GM19238 (cell line): ENCODE results near the gene ST7.

ENCODE experiments used
- DNase-seq: peaks from one replicate; pipeline ENCODE4 v3.0.0; 2011; ENCODE audit warnings: low spot score; ENCODE audit not compliant: insufficient read length

ST7 gene

DNA sequence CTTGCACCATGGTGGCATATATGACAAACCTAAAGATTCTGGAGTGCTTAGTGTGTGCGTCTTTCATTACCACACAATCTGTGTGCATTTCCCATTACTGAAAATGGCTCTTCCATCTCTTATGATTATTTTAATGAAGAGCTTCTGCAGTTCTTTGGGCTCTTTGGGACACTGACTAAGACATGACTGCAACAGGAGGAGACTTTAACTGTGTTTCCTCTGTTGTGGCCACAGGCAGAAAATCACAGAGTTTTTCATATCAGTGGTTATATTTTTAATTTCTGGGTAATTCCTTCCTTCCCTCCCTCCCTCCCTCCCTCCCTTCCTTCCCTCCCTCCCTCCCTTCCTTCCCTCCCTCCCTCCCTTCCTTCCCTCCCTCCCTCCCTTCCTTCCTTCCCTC is 311.4 kb downstream of the ST7 start:
- no peak for DNase-seq

DNA sequence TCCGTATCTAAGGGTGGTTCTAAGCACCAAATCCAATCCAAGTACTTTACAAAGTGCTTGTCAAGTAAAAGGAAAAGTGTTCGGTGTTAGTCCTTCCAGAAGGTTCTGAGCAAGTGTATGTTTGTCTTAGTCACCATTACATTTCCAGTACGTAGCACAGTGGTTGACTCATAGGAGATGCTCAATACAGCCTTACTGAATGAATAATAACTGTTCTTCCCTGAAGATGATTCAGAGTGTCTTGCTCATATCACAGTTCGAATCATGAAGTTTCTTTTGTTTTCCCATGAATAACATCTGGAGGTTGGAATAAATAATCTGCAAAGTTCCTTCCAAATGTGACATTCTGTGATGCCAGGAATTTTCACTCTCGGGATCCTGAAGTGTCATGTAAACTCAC is 316.1 kb downstream of the ST7 start:
- DNase-seq, result no peak

DNA sequence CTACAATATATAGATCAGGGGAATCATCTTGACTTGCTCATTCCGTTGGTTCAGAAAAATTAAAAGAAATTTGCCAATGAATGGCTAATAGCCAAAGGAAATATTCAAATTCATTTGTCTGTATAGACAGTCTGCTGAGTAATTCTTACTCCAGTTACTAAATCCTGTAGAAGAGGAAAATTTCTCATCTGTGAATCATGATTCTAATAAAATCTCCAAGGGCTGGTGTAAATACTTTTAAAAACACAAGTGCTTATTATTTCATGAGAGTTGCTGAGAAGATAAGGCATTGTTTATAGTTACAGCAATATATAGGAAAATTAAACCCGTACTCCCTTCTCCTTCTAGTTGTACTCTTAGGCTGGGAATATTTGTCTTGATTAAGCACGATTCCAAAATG is 316.6 kb downstream of the ST7 start:
- no peak for DNase-seq

DNA sequence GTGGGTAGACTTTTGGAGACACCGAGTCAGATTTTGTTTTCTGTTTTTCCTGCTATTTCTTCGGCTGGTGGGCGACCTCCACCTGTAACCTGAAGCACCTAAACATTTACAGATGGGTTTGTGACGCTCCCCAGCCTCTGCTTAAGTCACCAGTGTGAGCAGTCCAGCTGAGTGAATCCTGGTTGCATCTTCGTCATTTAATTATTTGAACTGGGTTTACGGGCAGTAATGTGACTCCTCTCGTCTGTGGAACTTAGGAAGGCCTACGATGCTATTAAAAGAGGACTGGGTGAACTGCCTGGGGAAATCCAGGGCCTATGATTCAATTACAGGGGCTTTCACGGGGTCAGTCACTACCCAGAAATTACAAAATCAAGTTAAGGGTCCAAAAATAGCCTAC is 317.1 kb downstream of the ST7 start:
- DNase-seq, result no peak

DNA sequence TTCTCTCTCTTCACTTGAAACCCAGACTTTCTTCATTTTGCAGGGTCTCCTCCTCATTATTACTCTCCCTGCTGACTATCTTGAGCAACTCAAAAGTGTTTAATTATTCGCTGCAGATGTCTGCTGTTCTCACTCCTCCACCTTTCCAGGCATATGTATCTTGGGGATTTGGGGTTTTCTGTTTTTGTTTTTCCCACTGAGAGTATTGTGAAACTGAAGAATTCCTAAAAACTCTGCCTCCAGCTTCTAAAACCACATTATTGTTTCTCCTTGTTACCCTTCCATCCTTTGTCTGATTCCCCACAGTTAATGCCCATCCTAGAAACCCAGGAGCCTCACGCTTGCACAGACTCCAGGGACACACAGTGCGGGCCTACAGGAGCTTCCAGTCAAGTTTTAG is 318.3 kb downstream of the ST7 start:
- no peak for DNase-seq

DNA sequence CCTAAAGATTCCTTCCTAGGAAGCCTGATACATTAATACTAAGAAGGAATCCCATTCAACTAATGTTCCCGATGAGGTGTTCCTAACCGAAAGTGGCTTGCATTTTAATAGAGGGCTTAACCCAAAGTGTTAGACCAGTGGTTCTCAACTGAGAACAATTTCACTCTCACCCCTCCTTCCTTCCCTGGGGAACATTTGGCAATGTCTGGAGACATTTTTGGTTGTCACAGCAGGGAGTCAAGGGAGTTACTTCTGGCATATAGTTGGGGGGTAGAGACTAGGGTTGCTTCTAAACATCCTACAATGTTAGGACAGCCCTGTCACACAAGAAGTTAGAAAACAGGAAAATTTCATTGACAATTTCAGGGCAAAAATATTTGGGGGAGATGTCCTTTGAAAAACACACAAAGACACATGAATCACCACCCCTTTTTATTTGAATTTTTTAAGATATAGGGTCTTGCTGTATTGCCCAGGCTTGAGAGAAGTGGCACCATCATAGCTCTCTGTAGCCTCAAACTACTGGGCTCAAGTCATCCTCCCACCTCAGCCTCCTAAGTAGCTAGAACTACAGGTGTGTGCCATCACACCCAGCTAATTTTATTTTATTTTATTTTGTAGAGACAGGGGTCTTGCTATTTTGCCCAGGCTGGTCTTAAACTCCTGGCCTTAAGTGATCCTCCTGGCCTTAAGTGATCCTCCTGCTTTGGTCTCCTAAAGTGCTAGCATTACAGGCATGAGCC is 318.9 kb downstream of the ST7 start:
- no peak for DNase-seq

DNA sequence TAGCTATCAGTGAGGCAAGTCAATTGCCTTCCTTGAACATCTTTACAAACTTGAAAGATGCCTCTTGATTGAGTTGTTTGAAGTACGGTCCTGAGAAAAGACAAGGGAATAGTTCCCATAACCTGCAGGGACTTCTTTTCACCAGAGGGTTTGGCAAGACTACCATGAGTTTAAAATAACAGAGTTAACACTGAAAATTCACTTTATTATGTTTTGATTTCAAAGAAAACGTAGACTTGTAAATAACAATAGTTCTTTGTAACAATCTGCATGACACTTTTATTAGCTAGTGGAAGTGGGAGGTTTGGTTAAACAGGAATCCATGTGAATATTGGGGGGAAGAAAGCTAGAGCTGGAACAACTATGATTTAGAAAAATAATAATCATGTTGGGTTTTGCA is 320.0 kb downstream of the ST7 start:
- DNase-seq, result no peak

DNA sequence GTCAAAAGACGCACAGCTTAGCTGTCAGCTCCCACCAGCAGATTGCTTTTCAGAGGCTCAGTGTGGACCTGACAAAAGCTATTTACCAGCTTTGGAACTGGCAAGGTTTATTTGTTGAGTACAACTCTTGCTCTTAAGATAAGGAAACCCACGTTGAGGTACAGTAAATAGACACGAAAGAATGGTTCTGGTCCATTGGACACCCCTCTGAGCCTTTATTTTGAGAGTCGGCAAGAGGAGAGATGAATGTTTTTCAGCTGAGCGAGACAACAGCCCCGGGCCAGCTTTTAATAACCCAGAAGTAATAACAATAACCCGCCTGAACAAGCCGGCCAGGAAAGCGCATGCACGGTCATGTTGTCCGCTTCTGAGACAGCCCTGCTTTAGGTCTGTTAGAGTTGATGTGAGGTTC is 320.5 kb downstream of the ST7 start:
- DNase-seq, result no peak

DNA sequence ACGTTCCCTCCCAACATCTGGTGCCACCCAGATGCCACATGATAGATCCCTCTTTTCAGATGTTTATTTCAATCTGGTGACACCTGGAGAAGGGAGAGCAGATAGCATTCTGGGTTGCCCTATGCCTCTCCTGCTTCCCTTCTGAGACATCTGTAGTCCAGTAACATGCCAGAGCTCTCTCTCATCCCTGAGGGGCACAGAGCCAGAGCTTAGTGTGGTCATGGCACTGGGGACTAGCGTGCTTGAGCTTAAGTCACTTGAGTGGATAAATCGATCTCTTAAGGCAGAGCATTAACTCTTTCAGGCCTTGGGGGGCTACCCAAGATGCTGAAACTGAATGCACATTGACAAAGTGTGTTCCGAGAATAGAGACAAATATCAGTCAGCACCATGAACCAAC is 321.6 kb downstream of the ST7 start:
- DNase-seq, result no peak

DNA sequence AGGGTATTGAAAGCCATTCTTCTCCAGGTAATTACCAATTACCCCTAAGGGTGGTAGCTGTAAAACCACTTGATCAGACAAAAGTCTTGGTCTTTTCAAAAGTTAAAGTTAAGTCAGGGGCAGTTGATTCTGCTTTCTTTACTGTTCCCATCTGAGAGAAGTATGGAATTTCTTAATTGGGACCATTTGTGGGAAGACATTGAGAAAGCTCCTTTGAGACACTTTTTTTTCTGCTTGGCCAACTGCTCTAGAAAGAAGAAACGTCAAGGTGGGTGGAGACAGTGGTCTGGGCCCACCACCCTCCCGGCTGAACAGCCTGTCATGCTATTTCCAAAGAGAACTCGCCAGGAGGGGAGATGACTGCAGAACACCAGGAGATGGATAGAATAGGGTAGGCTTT is 324.3 kb downstream of the ST7 start:
- DNase-seq, result no peak

DNA sequence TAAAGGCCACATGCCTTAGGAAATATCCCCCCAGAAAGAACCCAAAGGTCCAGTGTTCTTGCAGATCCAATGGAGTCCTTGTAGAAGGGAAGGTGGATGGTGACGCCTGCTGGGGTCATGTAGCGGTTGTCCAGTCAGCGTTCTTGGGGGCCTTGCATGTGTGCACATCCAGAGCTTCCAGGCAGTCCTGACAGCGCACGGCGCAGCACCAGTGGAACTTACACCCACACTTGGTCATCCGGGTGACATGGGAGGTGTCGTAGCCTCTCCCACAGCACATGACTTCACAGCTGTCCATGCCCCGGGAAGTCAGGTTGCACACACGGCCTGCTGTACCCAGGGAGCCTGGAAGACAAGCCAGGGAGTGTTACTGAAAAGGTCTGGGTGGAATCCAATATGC is 324.7 kb downstream of the ST7 start:
- DNase-seq, result no peak

DNA sequence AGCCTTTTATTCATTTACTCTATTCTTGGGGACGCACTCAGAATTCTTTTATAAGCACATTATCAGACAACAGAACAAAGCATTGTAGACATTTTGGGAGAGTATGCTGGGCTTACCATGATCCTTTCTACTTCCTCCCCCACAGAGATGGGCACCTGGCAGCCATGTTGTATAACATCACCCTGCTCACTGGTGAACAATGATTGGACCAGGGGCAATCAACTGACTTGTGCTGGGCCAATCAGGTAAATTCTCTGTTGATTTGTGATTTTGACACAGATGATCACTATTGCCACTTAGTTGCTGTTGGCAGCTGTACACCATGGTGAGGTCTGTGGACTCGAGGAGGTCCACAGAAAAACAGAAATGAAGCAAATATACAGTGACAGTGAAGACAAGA is 325.9 kb downstream of the ST7 start:
- no peak for DNase-seq
